ENCODE data around the gene RFX3.

The RFX3 gene

GRCh38 chr9:3170819-3171218 lies 355.0 kb downstream of the RFX3 start:
- H3K4me3 ChIP-seq (ENCODE audit: low read depth, low read length), result no peak overlapping the region
- in situ Hi-C loops (cut with HindIII; ENCODE audit: low sequenced_read_pairs), result no loop called here
- no peak for TF ChIP-seq CTCF (IDR thresholded peaks at IDR 0.05; ENCODE audit: low read depth, low read length)
- no peak for DNase-seq (ENCODE audit: low read depth, low spot score)

Measured in astrocyte of the spinal cord (primary cell).